Mucosa of rectum (tissue), 2 donors: ENCODE data around the gene LILRB3.
"Not testable (repeated sequence)": the region's sequence is repeated elsewhere in the genome, so short reads cannot be mapped to it uniquely, and the experiment has no call there.

Experiments used
- H3K27ac ChIP-seq, 2 donors: one replicate each; pipeline ENCODE4 v1.7.0; 2013; ENCODE audit warnings: inconsistent platforms in 2 of 2, low read depth in 2 of 2, low read length in 2 of 2
- H3K27me3 ChIP-seq, 2 donors: one replicate each; pipeline ENCODE4 v1.7.0; 2013; ENCODE audit warnings: low read length in 2 of 2; ENCODE audit not compliant: control insufficient read depth in 2 of 2, insufficient read depth in 2 of 2
- H3K36me3 ChIP-seq, 2 donors: one replicate each; pipeline ENCODE4 v1.7.0; 2013; ENCODE audit warnings: low read length in 2 of 2; ENCODE audit not compliant: control insufficient read depth in 2 of 2, insufficient read depth in 2 of 2
- H3K4me1 ChIP-seq, 2 donors: one replicate each; pipeline ENCODE4 v1.7.0; 2013; ENCODE audit warnings: low read length in 2 of 2, mild to moderate bottlenecking in 1 of 2; ENCODE audit not compliant: control insufficient read depth in 2 of 2, insufficient read depth in 2 of 2
- H3K4me3 ChIP-seq, 2 donors: one replicate each; pipeline ENCODE4 v1.7.0; 2013; ENCODE audit warnings: low read length in 2 of 2
- H3K9ac ChIP-seq, 2 donors: one replicate each; pipeline ENCODE4 v1.7.0; 2013; ENCODE audit warnings: low read length in 2 of 2, low read depth in 1 of 2, mild to moderate bottlenecking in 1 of 2
- H3K9me3 ChIP-seq, 2 donors: one replicate each; pipeline ENCODE4 v1.7.0; 2013; ENCODE audit warnings: low read length in 2 of 2; ENCODE audit not compliant: control insufficient read depth in 2 of 2
- donor health status: healthy.
- donor health status: Normal muscosa, but diverticular disease.

Gene LILRB3

GRCh38 chr19:54211235-54211634, 11.6 kb downstream of the LILRB3 start:
- H3K27ac ChIP-seq, result peak overlapping the region; percentile 82 to 87
- H3K9me3 ChIP-seq, result no peaks in the 10 kb centered on the region
- peak overlapping the region in 1 of 2 donors; percentile 53 for H3K4me3 ChIP-seq
- peaks cover 15 to 21% of the 10 kb centered on the region in 2 donors for H3K36me3 ChIP-seq
- peak overlapping the region; percentile 44 to 47 for H3K9ac ChIP-seq
- peaks cover 33 to 50% of the 10 kb centered on the region in 2 donors for H3K4me1 ChIP-seq
- no peaks in the 10 kb centered on the region for H3K27me3 ChIP-seq

DNA sequence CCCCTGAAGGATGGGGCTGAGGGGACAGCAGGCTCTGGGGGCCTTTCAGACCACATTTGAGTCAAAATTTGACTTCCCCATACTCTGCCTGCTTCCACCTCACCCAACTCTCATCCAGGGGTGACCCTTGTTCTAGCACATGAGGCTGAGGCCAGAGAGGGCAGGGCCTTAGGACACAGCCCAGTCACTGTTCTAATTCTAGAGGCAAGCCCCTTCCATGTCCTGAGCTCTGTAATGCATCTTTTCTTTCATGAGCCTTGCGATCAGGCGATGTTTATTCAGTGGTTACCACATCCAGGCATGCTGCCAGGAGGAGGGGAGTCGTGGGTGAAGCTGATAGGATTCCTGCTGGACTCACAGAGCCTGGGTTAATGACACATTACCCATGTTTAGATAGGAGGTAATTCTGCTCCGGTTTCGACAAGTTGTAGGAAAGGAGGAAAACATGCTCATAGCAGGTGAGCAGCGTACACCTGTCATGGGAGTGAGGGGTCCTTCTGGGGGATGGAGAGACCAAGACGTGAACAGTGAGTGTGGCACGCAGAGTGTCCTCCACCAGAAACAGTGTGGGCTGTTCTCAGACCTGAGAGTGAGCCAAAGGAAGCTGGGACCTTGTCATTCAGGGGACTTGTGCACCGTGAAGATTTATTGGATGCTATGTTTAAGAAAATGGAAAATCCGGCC, 12.9 kb downstream of the LILRB3 start:
- H3K9ac ChIP-seq, result peak overlapping the region; percentile 58 to 69
- H3K36me3 ChIP-seq, result peaks cover 24 to 34% of the 10 kb centered on the region in 2 donors
- peak overlapping the region; percentile 82 to 87 for H3K27ac ChIP-seq
- H3K4me1 ChIP-seq, result peaks cover 36 to 59% of the 10 kb centered on the region in 2 donors
- no peaks in the 10 kb centered on the region for H3K27me3 ChIP-seq
- H3K9me3 ChIP-seq, result no peaks in the 10 kb centered on the region
- peak overlapping the region in 1 of 2 donors; percentile 53 for H3K4me3 ChIP-seq

- H3K4me1 ChIP-seq, result peaks cover 36 to 61% of the 10 kb centered on the region in 2 donors
- H3K4me3 ChIP-seq, result peak overlapping the region in 1 of 2 donors; percentile 24
- no peaks in the 10 kb centered on the region for H3K9me3 ChIP-seq
- H3K36me3 ChIP-seq, result peaks cover 26 to 41% of the 10 kb centered on the region in 2 donors
- peak overlapping the region; percentile 82 to 87 for H3K27ac ChIP-seq
- H3K27me3 ChIP-seq, result no peaks in the 10 kb centered on the region
- peak overlapping the region; percentile 49 to 69 for H3K9ac ChIP-seq
Measured at GRCh38 chr19:54209058-54209810, 13.6 kb downstream of the LILRB3 start.

DNA sequence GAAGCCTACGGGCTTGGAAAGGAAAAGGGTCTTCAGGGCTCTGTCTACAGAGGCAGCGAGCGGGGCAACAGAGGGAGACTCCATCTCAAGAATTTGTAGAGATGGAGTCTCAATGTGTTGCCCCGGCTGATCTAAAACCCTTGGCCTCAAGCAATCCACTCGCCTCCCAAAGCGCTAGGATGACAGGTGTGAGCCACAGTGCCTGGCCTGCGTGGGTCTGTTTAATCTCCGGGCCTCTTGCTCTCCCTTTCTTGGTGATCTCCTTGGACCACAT, 14.1 kb downstream of the LILRB3 start:
- peaks cover 36 to 61% of the 10 kb centered on the region in 2 donors for H3K4me1 ChIP-seq

DNA sequence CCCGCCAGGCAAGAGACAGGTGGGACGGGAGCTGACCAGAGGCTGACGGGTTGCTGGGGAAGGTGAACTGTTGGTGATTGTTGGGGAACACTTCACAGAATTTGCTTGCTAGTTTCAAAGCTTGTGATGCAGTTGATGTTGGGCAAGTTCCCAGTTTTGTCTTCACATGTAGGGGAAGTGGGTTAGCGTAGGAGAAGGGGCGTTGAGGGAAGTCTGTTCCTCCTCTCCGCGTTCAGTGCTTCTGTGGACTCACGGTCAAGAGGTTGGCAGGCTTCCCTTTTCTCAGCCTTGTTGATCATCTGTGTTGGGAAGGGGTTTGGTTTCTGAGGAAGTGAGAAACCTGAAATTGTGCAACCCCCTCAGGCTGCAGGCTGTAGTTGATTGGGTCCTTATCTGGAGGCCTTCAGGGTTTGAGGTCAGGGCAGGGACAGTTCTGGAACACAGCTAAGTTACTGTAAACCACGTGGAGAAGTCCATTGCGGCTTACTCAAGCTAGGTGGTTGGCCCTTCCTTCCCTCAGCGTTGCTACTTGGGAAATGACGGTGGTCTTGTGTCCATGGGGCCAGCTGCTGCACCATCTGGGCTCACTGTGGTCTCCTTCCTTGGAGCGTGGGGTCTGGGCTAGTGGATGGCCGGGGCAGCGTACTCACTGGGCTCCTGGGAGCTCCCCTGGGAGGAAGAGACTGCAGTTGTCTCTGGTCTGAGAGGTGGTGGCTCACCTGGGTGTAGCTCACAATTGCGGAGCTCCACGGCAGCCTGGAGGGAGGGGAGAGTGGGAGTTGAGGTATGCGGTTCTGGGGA, 14.6 kb downstream of the LILRB3 start:
- Histone ChIP-seq H3K36me3 (peaks cover 29 to 47% of the 10 kb centered on the region in 2 donors), H3K4me3 (no peak overlapping the region), H3K27me3 (no peaks in the 10 kb centered on the region), H3K4me1 (peaks cover 39 to 66% of the 10 kb centered on the region in 2 donors), H3K27ac (peak overlapping the region; percentile 82 to 87), H3K9me3 (no peaks in the 10 kb centered on the region), H3K9ac (no peak overlapping the region)

More for the DNA sequence above, 14.1 kb downstream of the LILRB3 start:
- peak overlapping the region; percentile 82 to 87 for H3K27ac ChIP-seq
- H3K4me3 ChIP-seq, result no peak overlapping the region
- H3K27me3 ChIP-seq, result no peaks in the 10 kb centered on the region
- peak overlapping the region in 1 of 2 donors; percentile 69 for H3K9ac ChIP-seq
- H3K9me3 ChIP-seq, result no peaks in the 10 kb centered on the region
- peaks cover 26 to 44% of the 10 kb centered on the region in 2 donors for H3K36me3 ChIP-seq

DNA sequence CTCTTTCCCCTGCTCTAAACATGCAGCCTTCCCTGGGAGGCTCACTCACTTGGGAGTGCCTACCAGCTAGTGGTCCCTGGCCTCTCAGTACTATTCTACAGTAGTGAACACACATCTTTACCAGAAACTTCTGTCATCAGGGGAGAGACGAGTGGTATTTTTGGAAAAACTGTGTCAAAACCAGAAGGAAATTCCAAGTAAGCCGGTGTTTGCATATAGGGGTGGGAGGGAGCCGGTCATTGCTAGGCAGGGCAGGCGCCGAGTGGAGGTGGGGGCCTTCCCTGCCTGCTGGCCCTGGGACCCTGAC, 15.2 kb downstream of the LILRB3 start:
- Histone ChIP-seq H3K4me1 (peaks cover 44 to 70% of the 10 kb centered on the region in 2 donors), H3K9me3 (no peaks in the 10 kb centered on the region), H3K27ac (peak overlapping the region; percentile 67 to 73), H3K9ac (no peak overlapping the region), H3K36me3 (peaks cover 35 to 53% of the 10 kb centered on the region in 2 donors), H3K4me3 (no peak overlapping the region), H3K27me3 (no peaks in the 10 kb centered on the region)

DNA sequence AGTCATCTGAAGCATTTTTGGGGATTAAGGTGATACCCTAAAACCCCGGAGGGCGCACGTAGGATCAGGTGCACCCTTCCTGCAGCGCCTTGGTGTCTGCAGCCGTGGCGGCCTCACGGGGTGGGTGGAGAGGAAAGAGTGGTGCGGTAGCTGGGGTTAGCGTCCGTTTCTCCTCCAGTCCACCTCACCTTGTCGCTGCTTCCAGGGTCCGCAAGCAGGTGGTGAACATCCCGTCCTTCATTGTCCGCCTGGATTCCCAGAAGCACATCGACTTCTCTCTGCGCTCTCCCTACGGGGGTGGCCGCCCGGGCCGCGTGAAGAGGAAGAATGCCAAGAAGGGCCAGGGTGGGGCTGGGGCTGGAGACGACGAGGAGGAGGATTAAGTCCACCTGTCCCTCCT, 15.6 kb downstream of the LILRB3 start:
- Histone ChIP-seq H3K27ac (peak overlapping the region; percentile 24 to 67), H3K4me1 (peaks cover 49 to 75% of the 10 kb centered on the region in 2 donors), H3K36me3 (peaks cover 38 to 57% of the 10 kb centered on the region in 2 donors)
- H3K27me3 ChIP-seq, H3K4me3 ChIP-seq, H3K9me3 ChIP-seq, H3K9ac ChIP-seq: not testable (repeated sequence)

DNA sequence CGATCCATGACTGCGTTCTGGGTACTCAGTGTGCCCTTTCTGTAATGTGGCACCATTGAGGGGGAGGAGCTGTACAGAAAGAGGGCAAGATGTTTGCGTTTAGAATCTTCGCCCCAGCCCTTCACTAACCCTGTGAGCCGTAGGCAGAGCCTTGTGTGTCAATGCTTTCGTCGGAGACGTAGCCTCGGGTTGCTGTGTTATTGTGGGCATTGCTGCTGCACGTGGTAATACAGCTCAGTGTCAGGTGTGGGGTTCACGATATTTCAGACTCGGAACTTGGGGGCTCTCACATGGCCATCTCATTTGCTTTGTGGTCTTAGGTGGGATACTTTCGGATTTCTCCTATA, 16.0 kb downstream of the LILRB3 start:
- Histone ChIP-seq H3K4me1 (peaks cover 53 to 79% of the 10 kb centered on the region in 2 donors), H3K9ac (no peak overlapping the region), H3K9me3 (no peaks in the 10 kb centered on the region), H3K27me3 (no peaks in the 10 kb centered on the region), H3K4me3 (no peak overlapping the region), H3K36me3 (peaks cover 38 to 60% of the 10 kb centered on the region in 2 donors), H3K27ac (peak overlapping the region; percentile 24 to 67)

GRCh38 chr19:54206030-54206830, 16.6 kb downstream of the LILRB3 start:
- peak overlapping the region; percentile 3 to 67 for H3K27ac ChIP-seq
- H3K9ac ChIP-seq, result no peak overlapping the region
- no peaks in the 10 kb centered on the region for H3K9me3 ChIP-seq
- H3K36me3 ChIP-seq, result peaks cover 38 to 66% of the 10 kb centered on the region in 2 donors
- H3K4me1 ChIP-seq, result peaks cover 53 to 79% of the 10 kb centered on the region in 2 donors
- H3K4me3 ChIP-seq, result no peak overlapping the region
- no peaks in the 10 kb centered on the region for H3K27me3 ChIP-seq
